ENCODE measurements around the gene PRRG4. TPM values are rescaled to one million over a fixed set of nuclear protein-coding genes. Genes with fewer than 3 reads are reported as not detected.

PRRG4 gene
- total RNA-seq, 1 experiment from 2014 or later, result 2.6 TPM

- in situ Hi-C loops (cut with HindIII; ENCODE audit: low pct_unique_long_range_greater_than_20kb, low sequenced_read_pairs), result no loop called here
- no peak for DNase-seq (ENCODE audit: low read depth)
These were observed 3.6 kb upstream of the PRRG4 start for GRCh38 chr11:32826113-32826512.

- no peak for DNase-seq (ENCODE audit: low read depth)
- in situ Hi-C loops (cut with HindIII; ENCODE audit: low pct_unique_long_range_greater_than_20kb, low sequenced_read_pairs), result no loop called here
These were observed 2.5 kb upstream of the PRRG4 start for GRCh38 chr11:32827276-32827675.

- DNase-seq (ENCODE audit: low read depth), result no peak
- in situ Hi-C loops (cut with HindIII; ENCODE audit: low pct_unique_long_range_greater_than_20kb, low sequenced_read_pairs), result no loop called here
These were observed 509 bp upstream of the PRRG4 start for GRCh38 chr11:32829157-32829679.

GRCh38 chr11:32830413-32830738 is 649 bp downstream of the PRRG4 start:
- DNase-seq (ENCODE audit: low read depth), result peak; percentile 27
- in situ Hi-C loops (cut with HindIII; ENCODE audit: low pct_unique_long_range_greater_than_20kb, low sequenced_read_pairs), result no loop called here

GRCh38 chr11:32830796-32831195 is 1.1 kb downstream of the PRRG4 start:
- in situ Hi-C loops (cut with HindIII; ENCODE audit: low pct_unique_long_range_greater_than_20kb, low sequenced_read_pairs), result no loop called here
- DNase-seq (ENCODE audit: low read depth), result peak; percentile 20

GRCh38 chr11:32831221-32831620 is 1.5 kb downstream of the PRRG4 start:
- DNase-seq (ENCODE audit: low read depth), result peak; percentile 50
- in situ Hi-C loops (cut with HindIII; ENCODE audit: low pct_unique_long_range_greater_than_20kb, low sequenced_read_pairs), result no loop called here

- in situ Hi-C loops (cut with HindIII; ENCODE audit: low pct_unique_long_range_greater_than_20kb, low sequenced_read_pairs), result no loop called here
These were observed 4.2 kb downstream of the PRRG4 start for GRCh38 chr11:32833921-32834320.

GRCh38 chr11:32836946-32837345 is 7.2 kb downstream of the PRRG4 start:
- in situ Hi-C loops (cut with HindIII; ENCODE audit: low pct_unique_long_range_greater_than_20kb, low sequenced_read_pairs), result no loop called here
- no peak for DNase-seq (ENCODE audit: low read depth)

More at GRCh38 chr11:32833921-32834320, 4.2 kb downstream of the PRRG4 start:
- no peak for DNase-seq (ENCODE audit: low read depth)

- in situ Hi-C loops (cut with HindIII; ENCODE audit: low pct_unique_long_range_greater_than_20kb, low sequenced_read_pairs), result no loop called here
- no peak for DNase-seq (ENCODE audit: low read depth)
These were observed 9.0 kb downstream of the PRRG4 start for GRCh38 chr11:32838505-32839274.

GRCh38 chr11:32839308-32839707 is 9.6 kb downstream of the PRRG4 start:
- no peak for DNase-seq (ENCODE audit: low read depth)
- in situ Hi-C loops (cut with HindIII; ENCODE audit: low pct_unique_long_range_greater_than_20kb, low sequenced_read_pairs), result no loop called here

GRCh38 chr11:32840587-32840986 is 10.9 kb downstream of the PRRG4 start:
- DNase-seq (ENCODE audit: low read depth), result peak; percentile 33
- in situ Hi-C loops (cut with HindIII; ENCODE audit: low pct_unique_long_range_greater_than_20kb, low sequenced_read_pairs), result no loop called here

- no peak for DNase-seq (ENCODE audit: low read depth)
- in situ Hi-C loops (cut with HindIII; ENCODE audit: low pct_unique_long_range_greater_than_20kb, low sequenced_read_pairs), result no loop called here
These were observed 13.8 kb downstream of the PRRG4 start for GRCh38 chr11:32843544-32843943.

- no peak for DNase-seq (ENCODE audit: low read depth)
- in situ Hi-C loops (cut with HindIII; ENCODE audit: low pct_unique_long_range_greater_than_20kb, low sequenced_read_pairs), result no loop called here
These were observed 17.8 kb downstream of the PRRG4 start for GRCh38 chr11:32847511-32847910.

GRCh38 chr11:32849761-32850160 is 20.0 kb downstream of the PRRG4 start:
- in situ Hi-C loops (cut with HindIII; ENCODE audit: low pct_unique_long_range_greater_than_20kb, low sequenced_read_pairs), result no loop called here
- DNase-seq (ENCODE audit: low read depth), result no peak

GRCh38 chr11:32851251-32851650 is 21.5 kb downstream of the PRRG4 start:
- no peak for DNase-seq (ENCODE audit: low read depth)
- in situ Hi-C loops (cut with HindIII; ENCODE audit: low pct_unique_long_range_greater_than_20kb, low sequenced_read_pairs), result no loop called here

- DNase-seq (ENCODE audit: low read depth), result no peak
- in situ Hi-C loops (cut with HindIII; ENCODE audit: low pct_unique_long_range_greater_than_20kb, low sequenced_read_pairs), result no loop called here
These were observed 22.5 kb downstream of the PRRG4 start for GRCh38 chr11:32852207-32852606.

- in situ Hi-C loops (cut with HindIII; ENCODE audit: low pct_unique_long_range_greater_than_20kb, low sequenced_read_pairs), result no loop called here
These were observed 25.9 kb downstream of the PRRG4 start for GRCh38 chr11:32855601-32856000.

GRCh38 chr11:32858731-32859130 is 29.0 kb downstream of the PRRG4 start:
- in situ Hi-C loops (cut with HindIII; ENCODE audit: low pct_unique_long_range_greater_than_20kb, low sequenced_read_pairs), result no loop called here
- no peak for DNase-seq (ENCODE audit: low read depth)

More at GRCh38 chr11:32855601-32856000, 25.9 kb downstream of the PRRG4 start:
- no peak for DNase-seq (ENCODE audit: low read depth)

- in situ Hi-C loops (cut with HindIII; ENCODE audit: low pct_unique_long_range_greater_than_20kb, low sequenced_read_pairs), result no loop called here
- no peak for DNase-seq (ENCODE audit: low read depth)
These were observed 32.3 kb downstream of the PRRG4 start for GRCh38 chr11:32861850-32862577.

Measured in Caki2 (cell line).